ENCODE results near the gene PRKCA. TPM values are rescaled to one million over a fixed set of nuclear protein-coding genes. Genes with fewer than 3 reads are reported as not detected.

PRKCA gene
- total RNA-seq, 2 experiments from 2014 or later: 75.1 to 78.5 TPM

DNA sequence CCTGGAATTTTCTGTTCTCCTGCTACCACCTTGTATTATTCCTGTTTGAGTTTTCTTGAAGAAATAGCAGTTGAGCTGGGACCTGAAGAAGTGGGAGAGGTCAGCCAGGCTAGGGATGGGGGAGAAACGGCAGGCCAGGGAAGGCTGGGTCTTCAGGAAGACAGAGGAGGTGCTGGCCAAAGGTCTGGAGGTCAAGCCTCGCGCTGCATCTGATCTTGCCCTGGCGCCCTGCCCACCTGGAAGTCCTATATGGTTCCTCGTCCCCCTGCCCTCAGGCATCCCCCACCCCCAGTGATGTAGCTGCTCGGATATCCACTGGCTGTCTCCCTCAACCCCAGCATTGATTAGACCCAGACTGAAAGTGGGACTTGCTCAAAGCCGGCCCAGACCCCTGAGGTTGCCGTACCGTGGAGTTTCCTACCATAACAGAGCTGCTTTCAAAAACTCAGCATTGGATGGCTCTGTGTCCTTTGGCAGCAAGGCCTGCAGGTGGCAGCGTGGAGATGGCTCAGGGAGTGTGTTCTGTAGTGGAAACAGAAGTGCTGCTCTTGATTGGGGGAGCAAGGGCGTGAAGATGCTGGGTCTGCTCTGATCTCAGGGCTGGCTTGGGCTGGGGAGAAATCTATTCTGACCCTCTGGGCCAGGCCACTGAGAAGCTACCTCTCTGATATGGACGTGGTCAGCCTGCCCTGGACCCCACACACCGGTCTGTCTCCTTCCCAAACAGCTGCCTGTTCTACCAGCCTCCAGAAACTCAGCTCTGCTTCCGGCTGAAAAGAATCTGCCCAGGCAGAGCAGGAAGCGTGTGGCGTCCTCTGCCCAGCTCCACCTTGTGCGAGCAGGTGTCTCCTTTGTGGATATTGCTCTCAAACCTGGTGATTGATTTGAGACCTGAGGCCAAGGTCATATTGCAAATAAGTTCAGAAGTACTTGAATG, 425.5 kb downstream of the PRKCA start:
- POLR2A ChIA-PET: no interaction called here
- H3K4me1 Mint-ChIP-seq (ENCODE audit: low read depth): peaks cover 6% of the 10 kb centered on the region
- CTCF ChIA-PET: interaction anchor here (2.0 kb wide), 1 partner anchor 172 kb away, joined by 8 read pairs; no protein-coding TSS in a partner anchor

DNA sequence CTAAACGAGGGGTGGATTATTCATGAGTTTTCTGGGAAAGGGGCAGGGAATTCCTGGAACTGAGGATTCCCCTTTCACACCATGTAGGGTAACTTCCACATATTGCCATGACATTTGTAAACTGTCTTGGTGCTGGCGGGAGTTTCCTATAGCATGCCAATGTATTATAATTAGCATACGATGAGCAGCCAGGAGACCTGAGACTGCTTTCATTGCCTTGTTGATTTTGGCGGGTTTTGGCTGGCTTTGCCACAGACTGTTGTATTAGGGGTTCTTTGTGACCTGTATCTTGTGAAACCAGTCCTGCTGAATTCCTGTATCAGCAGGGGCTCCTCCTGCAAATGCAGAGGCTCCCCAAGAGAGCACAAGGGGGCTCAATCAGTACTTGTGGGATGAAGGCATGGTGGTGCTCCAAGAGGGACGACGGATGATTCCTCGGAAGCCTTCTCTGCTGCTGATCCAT, 428.1 kb downstream of the PRKCA start:
- Mint-ChIP-seq H3K4me1 (ENCODE audit: low read depth) (no peaks in the 10 kb centered on the region), H3K4me3 (no peak overlapping the region), H3K27ac (no peak overlapping the region), H3K36me3 (peaks cover 12% of the 10 kb centered on the region), H3K9me3 (no peaks in the 10 kb centered on the region), H3K27me3 (no peaks in the 10 kb centered on the region)
- DNase-seq: no peak
- ChIA-PET CTCF (no interaction called here), POLR2A (no interaction called here)
- intact Hi-C loops (cut with micrococcal nuclease): no loop called here

More for the DNA sequence above, 425.5 kb downstream of the PRKCA start:
- intact Hi-C loops (cut with micrococcal nuclease): no loop called here
- peaks cover 2% of the 10 kb centered on the region for H3K36me3 Mint-ChIP-seq
- no peak overlapping the region for H3K4me3 Mint-ChIP-seq
- H3K27ac Mint-ChIP-seq: no peak overlapping the region
- DNase-seq: peak; percentile 60
- H3K9me3 Mint-ChIP-seq: no peaks in the 10 kb centered on the region
- H3K27me3 Mint-ChIP-seq: no peaks in the 10 kb centered on the region

GRCh38 chr17:66733759-66734158, 431.3 kb downstream of the PRKCA start:
- DNase-seq: no peak
- peaks cover 29% of the 10 kb centered on the region for H3K36me3 Mint-ChIP-seq
- H3K27ac Mint-ChIP-seq: no peak overlapping the region
- H3K9me3 Mint-ChIP-seq: no peaks in the 10 kb centered on the region
- ChIA-PET CTCF (no interaction called here), POLR2A (no interaction called here)
- intact Hi-C loops (cut with micrococcal nuclease): no loop called here
- H3K4me1 Mint-ChIP-seq (ENCODE audit: low read depth): no peaks in the 10 kb centered on the region
- H3K27me3 Mint-ChIP-seq: no peaks in the 10 kb centered on the region
- no peak overlapping the region for H3K4me3 Mint-ChIP-seq

- H3K27ac Mint-ChIP-seq: no peak overlapping the region
- H3K9me3 Mint-ChIP-seq: no peaks in the 10 kb centered on the region
- no peaks in the 10 kb centered on the region for H3K27me3 Mint-ChIP-seq
- intact Hi-C loops (cut with micrococcal nuclease): no loop called here
- H3K36me3 Mint-ChIP-seq: peaks cover 29% of the 10 kb centered on the region
- no peaks in the 10 kb centered on the region for H3K4me1 Mint-ChIP-seq (ENCODE audit: low read depth)
- POLR2A ChIA-PET: no interaction called here
- DNase-seq: no peak
- no peak overlapping the region for H3K4me3 Mint-ChIP-seq
- CTCF ChIA-PET: no interaction called here
Measured at GRCh38 chr17:66734186-66734943, 432.0 kb downstream of the PRKCA start.

DNA sequence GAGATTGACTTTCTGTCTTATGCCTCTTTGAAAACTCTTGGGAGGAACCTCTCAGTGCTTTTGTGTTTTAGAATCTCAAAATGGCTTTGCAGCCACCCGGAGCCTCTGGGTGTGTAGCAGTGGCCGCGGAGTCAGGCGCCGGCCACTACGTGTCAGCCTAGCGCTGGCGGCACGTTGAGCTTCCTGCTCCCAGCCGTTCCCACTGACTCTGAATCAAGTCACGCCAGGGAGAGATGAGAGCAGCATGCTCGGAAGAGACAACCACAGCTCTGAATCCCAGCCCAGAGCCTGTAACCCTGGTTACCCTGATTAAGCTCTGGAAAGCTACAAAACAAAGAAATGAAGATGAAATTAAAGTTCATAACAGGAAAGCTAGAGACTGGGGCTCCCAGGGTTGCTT, 435.1 kb downstream of the PRKCA start:
- Mint-ChIP-seq H3K4me3 (no peak overlapping the region), H3K36me3 (peaks cover 49% of the 10 kb centered on the region), H3K27ac (no peak overlapping the region), H3K9me3 (no peaks in the 10 kb centered on the region), H3K27me3 (no peaks in the 10 kb centered on the region), H3K4me1 (ENCODE audit: low read depth) (no peaks in the 10 kb centered on the region)
- ChIA-PET CTCF (no interaction called here), POLR2A (no interaction called here)
- no peak for DNase-seq
- intact Hi-C loops (cut with micrococcal nuclease): no loop called here

GRCh38 chr17:66738301-66738700, 435.9 kb downstream of the PRKCA start:
- ChIA-PET POLR2A (no interaction called here), CTCF (no interaction called here)
- intact Hi-C loops (cut with micrococcal nuclease): no loop called here
- no peaks in the 10 kb centered on the region for H3K4me1 Mint-ChIP-seq (ENCODE audit: low read depth)
- no peak overlapping the region for H3K27ac Mint-ChIP-seq
- no peaks in the 10 kb centered on the region for H3K9me3 Mint-ChIP-seq
- peaks cover 48% of the 10 kb centered on the region for H3K36me3 Mint-ChIP-seq
- H3K27me3 Mint-ChIP-seq: no peaks in the 10 kb centered on the region
- DNase-seq: no peak
- H3K4me3 Mint-ChIP-seq: no peak overlapping the region

- ChIA-PET POLR2A (no interaction called here), CTCF (no interaction called here)
Measured at GRCh38 chr17:66739553-66739952, 437.1 kb downstream of the PRKCA start.

DNA sequence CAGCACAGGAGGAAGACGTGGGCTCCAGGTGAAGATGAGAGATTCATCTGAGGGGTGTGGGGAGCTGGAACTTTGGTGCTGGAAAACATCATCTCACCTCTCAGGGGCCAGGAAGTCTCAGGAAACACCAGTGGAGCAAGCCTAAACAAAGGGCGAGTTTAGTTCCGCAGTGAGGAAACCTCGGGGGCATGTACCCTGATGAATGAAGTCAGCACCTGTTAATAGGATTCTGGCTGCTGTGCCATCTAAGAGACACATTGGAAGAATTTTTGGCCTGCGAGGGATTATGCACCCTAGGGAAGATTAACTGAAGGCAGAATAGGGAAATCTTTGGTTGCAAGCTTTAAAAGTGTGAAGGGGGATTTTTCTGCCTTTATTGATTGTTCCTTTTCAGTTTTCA, 437.8 kb downstream of the PRKCA start:
- Mint-ChIP-seq H3K27me3 (no peaks in the 10 kb centered on the region), H3K4me1 (ENCODE audit: low read depth) (no peaks in the 10 kb centered on the region), H3K9me3 (no peaks in the 10 kb centered on the region), H3K36me3 (peaks cover 44% of the 10 kb centered on the region), H3K4me3 (no peak overlapping the region), H3K27ac (no peak overlapping the region)
- intact Hi-C loops (cut with micrococcal nuclease): no loop called here
- DNase-seq: no peak
- POLR2A ChIA-PET: no interaction called here
- CTCF ChIA-PET: no interaction called here

More at GRCh38 chr17:66739553-66739952, 437.1 kb downstream of the PRKCA start:
- H3K27me3 Mint-ChIP-seq: no peaks in the 10 kb centered on the region
- intact Hi-C loops (cut with micrococcal nuclease): no loop called here
- no peak overlapping the region for H3K4me3 Mint-ChIP-seq
- peaks cover 44% of the 10 kb centered on the region for H3K36me3 Mint-ChIP-seq
- no peak for DNase-seq
- H3K4me1 Mint-ChIP-seq (ENCODE audit: low read depth): no peaks in the 10 kb centered on the region
- no peaks in the 10 kb centered on the region for H3K9me3 Mint-ChIP-seq
- no peak overlapping the region for H3K27ac Mint-ChIP-seq

- ChIA-PET CTCF (no interaction called here), POLR2A (no interaction called here)
- H3K4me1 Mint-ChIP-seq (ENCODE audit: low read depth): no peaks in the 10 kb centered on the region
- intact Hi-C loops (cut with micrococcal nuclease): no loop called here
- H3K9me3 Mint-ChIP-seq: no peaks in the 10 kb centered on the region
- H3K4me3 Mint-ChIP-seq: no peak overlapping the region
- no peak overlapping the region for H3K27ac Mint-ChIP-seq
- no peaks in the 10 kb centered on the region for H3K27me3 Mint-ChIP-seq
- no peak for DNase-seq
- H3K36me3 Mint-ChIP-seq: peaks cover 29% of the 10 kb centered on the region
Measured at GRCh38 chr17:66743511-66743910, 441.1 kb downstream of the PRKCA start.

DNA sequence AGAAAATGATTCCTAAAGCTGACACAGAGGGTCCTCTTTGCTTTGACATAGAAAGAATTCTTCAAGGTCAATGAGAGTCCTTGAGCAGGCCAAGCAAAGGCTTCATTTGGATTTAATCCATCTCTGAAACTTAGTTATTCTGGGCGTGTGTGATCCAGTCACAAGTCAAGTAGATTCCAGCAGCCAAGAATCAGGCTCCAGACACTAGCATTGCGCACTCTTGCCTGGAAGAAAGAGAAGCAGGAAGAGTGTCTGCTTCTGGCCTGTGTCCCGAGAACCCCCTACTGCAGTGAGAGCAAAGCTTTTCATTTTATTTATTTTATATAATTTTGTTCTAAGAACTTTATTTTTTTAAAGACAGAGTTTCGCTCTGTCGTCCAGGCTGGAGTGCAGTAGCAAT, 444.3 kb downstream of the PRKCA start:
- Mint-ChIP-seq H3K4me3 (no peak overlapping the region), H3K27me3 (no peaks in the 10 kb centered on the region), H3K9me3 (no peaks in the 10 kb centered on the region), H3K27ac (no peak overlapping the region), H3K36me3 (peaks cover 25% of the 10 kb centered on the region), H3K4me1 (ENCODE audit: low read depth) (no peaks in the 10 kb centered on the region)
- intact Hi-C loops (cut with micrococcal nuclease): no loop called here
- no peak for DNase-seq
- POLR2A ChIA-PET: no interaction called here
- CTCF ChIA-PET: no interaction called here

DNA sequence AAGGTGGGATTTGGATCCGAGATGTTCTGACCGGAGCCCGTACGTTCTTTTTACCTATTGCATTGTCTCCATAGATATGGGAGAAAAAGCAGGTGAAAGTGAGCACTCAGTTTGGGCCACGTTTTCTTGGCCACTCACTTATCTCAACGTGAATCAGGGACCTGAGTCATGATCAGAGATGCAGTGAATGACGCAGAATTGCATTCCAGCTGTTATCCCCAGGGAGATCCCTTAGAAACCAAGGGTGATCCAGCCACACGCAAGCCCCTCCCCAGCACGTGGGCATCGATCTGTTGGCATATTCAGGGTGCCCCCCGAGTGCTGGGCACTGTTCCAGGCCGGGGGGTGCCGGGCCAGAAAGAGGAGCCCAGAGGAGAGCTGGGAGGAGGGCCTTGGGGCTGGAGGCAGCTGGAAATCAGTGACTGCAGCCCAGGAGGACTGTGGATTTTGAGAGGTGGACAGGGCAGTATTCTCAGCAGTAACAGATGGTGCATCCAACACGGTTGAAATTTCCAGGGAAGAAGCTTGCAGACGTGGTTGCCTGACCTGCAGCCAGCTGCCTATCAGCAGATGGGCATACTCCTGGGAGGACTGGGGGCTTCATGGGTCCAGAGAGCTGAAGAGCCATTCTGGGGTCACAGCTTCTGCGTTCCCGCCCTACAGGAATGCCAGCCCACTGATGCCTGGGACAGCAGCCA, 445.3 kb downstream of the PRKCA start:
- H3K4me3 Mint-ChIP-seq: no peak overlapping the region
- H3K9me3 Mint-ChIP-seq: no peaks in the 10 kb centered on the region
- DNase-seq: no peak
- H3K4me1 Mint-ChIP-seq (ENCODE audit: low read depth): no peaks in the 10 kb centered on the region
- peaks cover 17% of the 10 kb centered on the region for H3K36me3 Mint-ChIP-seq
- H3K27ac Mint-ChIP-seq: no peak overlapping the region
- H3K27me3 Mint-ChIP-seq: no peaks in the 10 kb centered on the region
- CTCF ChIA-PET: no interaction called here
- intact Hi-C loops (cut with micrococcal nuclease): no loop called here
- POLR2A ChIA-PET: no interaction called here

DNA sequence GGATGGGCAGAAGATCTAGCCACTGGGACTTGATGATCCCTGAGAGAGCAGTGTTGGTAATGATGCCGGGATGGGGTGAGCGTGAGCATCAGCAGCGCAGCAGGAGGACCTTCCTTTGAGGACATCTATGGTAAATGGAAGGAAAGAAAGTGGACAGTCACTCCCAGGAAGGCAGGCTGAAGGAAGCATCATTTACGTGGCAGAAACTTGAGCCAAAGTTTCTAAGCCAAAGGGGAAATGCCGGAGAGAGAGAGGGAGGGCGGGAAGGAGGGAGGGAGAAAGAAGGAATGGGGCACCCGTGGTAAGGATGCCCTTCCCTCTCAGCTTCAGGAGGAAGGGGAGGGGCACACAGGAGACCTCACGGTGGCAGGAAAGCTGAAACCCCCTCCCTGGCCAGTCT, 446.2 kb downstream of the PRKCA start:
- H3K4me1 Mint-ChIP-seq (ENCODE audit: low read depth): no peaks in the 10 kb centered on the region

More for the DNA sequence above, 446.2 kb downstream of the PRKCA start:
- no peaks in the 10 kb centered on the region for H3K27me3 Mint-ChIP-seq
- H3K9me3 Mint-ChIP-seq: no peaks in the 10 kb centered on the region
- ChIA-PET CTCF (no interaction called here), POLR2A (no interaction called here)
- no peak overlapping the region for H3K4me3 Mint-ChIP-seq
- H3K27ac Mint-ChIP-seq: no peak overlapping the region
- DNase-seq: no peak
- H3K36me3 Mint-ChIP-seq: peaks cover 21% of the 10 kb centered on the region
- intact Hi-C loops (cut with micrococcal nuclease): no loop called here
